HepG2 (cell line): ENCODE measurements around the gene HOXA9. TPM values are rescaled to one million over a fixed set of nuclear protein-coding genes. Genes with fewer than 3 reads are reported as not detected.

Source experiments
- ATAC-seq: fragments of 200-7000 bp; cut with Tn5 transposase; 3 replicates; pipeline ENCODE4 v1.9.1; 2020; ENCODE audit warnings: mild to moderate bottlenecking, moderate library complexity
- BruUV-seq: library from RNA; stranded (reverse); fragments of 400-500 nt; replicated peaks from 2 replicates; lab custom pipeline; 2021; lab: Mats Ljungman, UMichigan
- CTCF ChIA-PET: fragments of 300-600 bp; formaldehyde crosslinking; extraction: SDS; loops from one replicate; lab custom pipeline; 2021; ENCODE audit warnings: low total read pairs, inconsistent platforms, low intra/inter-chr PET ratio; lab: Yijun Ruan, JAX
- POLR2A ChIA-PET: fragments of 350-600 bp; sonication (Branson Sonifier 250); formaldehyde crosslinking; loops from one replicate; lab custom pipeline; 2020; ENCODE audit warnings: antibody characterized with exemption, inconsistent platforms; lab: Yijun Ruan, JAX
- DNase-seq: peaks from one replicate; pipeline ENCODE4 v3.0.0-alpha.2; 2015; ENCODE audit warnings: low spot score
- FAIRE-seq: peaks from 3 replicates; lab custom pipeline; 2011; peaks lifted over from hg19 to GRCh38; lab: Jason Lieb, UNC
- H2AFZ ChIP-seq: one replicate; pipeline ENCODE4 v1.6.1; 2011; ENCODE audit warnings: low read length, inconsistent platforms
- H3K27ac ChIP-seq: fragments of 300-600 bp; 3 replicates; pipeline ENCODE4 v1.8.0; 2011; ENCODE audit warnings: mixed run types, mild to moderate bottlenecking, mixed read lengths, low read length, inconsistent platforms; ENCODE audit not compliant: insufficient read depth; ENCODE audit errors: extremely low read length
- H3K27me3 ChIP-seq, 2 experiments: fragments of 200-600 bp in 1 of 2; 2 replicates in 1 of 2; 3 replicates in 1 of 2; pipeline versions ENCODE4 v1.6.0 to v1.8.0; 2011; ENCODE audit warnings: low read length in 2 of 2, mild to moderate bottlenecking in 2 of 2, moderate library complexity in 2 of 2, inconsistent platforms in 1 of 2; ENCODE audit not compliant: insufficient read depth in 2 of 2, control insufficient read depth in 1 of 2
- H3K36me3 ChIP-seq, 2 experiments: fragments of 200-600 bp in 1 of 2; replicated peaks in 1 of 2; 2 replicates in 1 of 2; 3 replicates in 1 of 2; pipeline versions ENCODE4 v1.5.1 to v1.8.0; 2011; ENCODE audit warnings: low read length in 2 of 2, inconsistent platforms in 1 of 2; ENCODE audit not compliant: insufficient read depth in 2 of 2, control insufficient read depth in 1 of 2
- H3K4me1 ChIP-seq: 2 replicates; pipeline ENCODE4 v1.5.1; 2012; ENCODE audit warnings: low read length, inconsistent platforms; ENCODE audit not compliant: insufficient read depth
- H3K4me2 ChIP-seq: 2 replicates; pipeline ENCODE4 v1.6.0; 2011; ENCODE audit warnings: low read depth, low read length, inconsistent platforms
- H3K4me3 ChIP-seq, 3 experiments: fragments of 200-600 bp in 1 of 3; sonication (generic), shearing (Covaris generic) in 1 of 3; replicated peaks in 1 of 3; 2 replicates each; pipeline ENCODE4 v1.5.1; 2011 to 2016; ENCODE audit warnings: low read length in 3 of 3, inconsistent platforms in 2 of 3, low read depth in 2 of 3, mild to moderate bottlenecking in 2 of 3, control low read depth in 1 of 3, mixed read lengths in 1 of 3; ENCODE audit not compliant: insufficient read depth in 1 of 3
- H3K79me2 ChIP-seq: one replicate; pipeline ENCODE4 v1.6.1; 2011; ENCODE audit warnings: low read length, inconsistent platforms; ENCODE audit not compliant: insufficient read depth
- H3K9ac ChIP-seq: 2 replicates; pipeline ENCODE4 v1.6.0; 2011; ENCODE audit warnings: mild to moderate bottlenecking, low read depth, low read length, inconsistent platforms; ENCODE audit not compliant: insufficient read depth
- H3K9me3 ChIP-seq: 2 replicates; pipeline ENCODE4 v1.5.1; 2012; ENCODE audit warnings: mild to moderate bottlenecking, low read length
- H4K20me1 ChIP-seq: 2 replicates; pipeline ENCODE4 v1.6.0; 2011; ENCODE audit warnings: inconsistent platforms, mild to moderate bottlenecking, low read length, moderate library complexity; ENCODE audit not compliant: insufficient read depth
- BCL6 ChIP-seq: IDR thresholded peaks from 2 replicates; pipeline ENCODE4 v1.6.1; 2016; ENCODE audit warnings: missing genetic modification reagents, missing compliant biosample characterization
- EZH2 ChIP-seq: conservative IDR thresholded peaks from 2 replicates; pipeline ENCODE4 v1.6.1; 2012; ENCODE audit warnings: mild to moderate bottlenecking, low read depth, low read length, moderate library complexity
- HNRNPL ChIP-seq: fragments of 200-400 bp; formaldehyde crosslinking; IDR thresholded peaks from 2 replicates; pipeline ENCODE4 v1.6.1; 2017; ENCODE audit warnings: mild to moderate bottlenecking, low read depth, low read length
- IKZF5 ChIP-seq: IDR thresholded peaks from 2 replicates; pipeline ENCODE4 v1.6.1; 2018; ENCODE audit warnings: missing genetic modification reagents, mild to moderate bottlenecking, missing compliant biosample characterization
- MED13 ChIP-seq: sonication (generic); formaldehyde crosslinking; IDR thresholded peaks from 2 replicates; pipeline ENCODE4 v1.5.0; 2020; ENCODE audit warnings: missing genetic modification reagents
- MTF2 ChIP-seq: sonication (generic); formaldehyde crosslinking; IDR thresholded peaks from 2 replicates; pipeline ENCODE4 v1.5.0; 2020; ENCODE audit warnings: missing genetic modification reagents, borderline replicate concordance
- NRL ChIP-seq: sonication (generic); formaldehyde crosslinking; IDR thresholded peaks from 2 replicates; pipeline ENCODE4 v1.5.0; 2020; ENCODE audit warnings: missing genetic modification reagents, mild to moderate bottlenecking, moderate library complexity, borderline replicate concordance
- PAX8 ChIP-seq: sonication (generic); formaldehyde crosslinking; IDR thresholded peaks from 2 replicates; pipeline ENCODE4 v1.8.0; 2022; ENCODE audit warnings: mild to moderate bottlenecking, missing genetic modification reagents, borderline replicate concordance
- PITX1 ChIP-seq: sonication (generic); formaldehyde crosslinking; IDR thresholded peaks from 2 replicates; pipeline ENCODE4 v1.5.1; 2020; ENCODE audit warnings: mild to moderate bottlenecking, missing genetic modification reagents
- PPARG ChIP-seq: conservative IDR thresholded peaks from 2 replicates; pipeline ENCODE4 v1.6.1; 2016; ENCODE audit warnings: missing biosample characterization, missing genetic modification reagents
- PRPF4 ChIP-seq: fragments of 200-400 bp; formaldehyde crosslinking; IDR thresholded peaks from 2 replicates; pipeline ENCODE4 v1.6.1; 2016; ENCODE audit warnings: low read length, low read depth; ENCODE audit not compliant: poor library complexity, severe bottlenecking
- RNF2 ChIP-seq: fragments of 450-650 bp; conservative IDR thresholded peaks from 2 replicates; pipeline ENCODE4 v1.6.1; 2016; ENCODE audit warnings: low read depth
- SOX5 ChIP-seq: IDR thresholded peaks from 2 replicates; pipeline ENCODE4 v1.6.1; 2016; ENCODE audit warnings: borderline replicate concordance
- SP2 ChIP-seq: sonication (generic); formaldehyde crosslinking; IDR thresholded peaks from 2 replicates; pipeline ENCODE4 v1.5.1; 2020; ENCODE audit warnings: mild to moderate bottlenecking, missing genetic modification reagents
- ZBTB26 ChIP-seq: IDR thresholded peaks from 2 replicates; pipeline ENCODE4 v1.6.1; 2016; ENCODE audit warnings: missing compliant biosample characterization, missing genetic modification reagents, borderline replicate concordance
- ZNF598 ChIP-seq: sonication (generic); formaldehyde crosslinking; IDR thresholded peaks from 2 replicates; pipeline ENCODE4 v1.5.1; 2020; ENCODE audit warnings: mild to moderate bottlenecking, missing genetic modification reagents, borderline replicate concordance
- ZNF777 ChIP-seq: sonication (generic); formaldehyde crosslinking; IDR thresholded peaks from 2 replicates; pipeline ENCODE4 v1.4.0; 2020; ENCODE audit warnings: missing genetic modification reagents
- ZNF800 ChIP-seq: sonication (generic); formaldehyde crosslinking; IDR thresholded peaks from 2 replicates; pipeline ENCODE4 v1.4.0; 2020; ENCODE audit warnings: missing genetic modification reagents
- WGBS: methylation state at CpG from one replicate; pipeline ENCODE4 v1.1.6; 2017; ENCODE audit warnings: low lambda C conversion rate; 5-methylcytosine and 5-hydroxymethylcytosine counted together
- in situ Hi-C: cut with HindIII; loops from 2 replicates; pipeline ENCODE4 v1.10.0; 2017; ENCODE audit warnings: low pct_unique_long_range_greater_than_20kb; ENCODE audit not compliant: extremely low pct_ligation_motif_present
- intact Hi-C: fragments of 100-400 bp; cut with micrococcal nuclease; formaldehyde crosslinking; loops from one replicate; pipeline ENCODE4 v1.10.0; 2022; ENCODE audit not compliant: unreplicated experiment
- polyA plus RNA-seq, 8 experiments: library from polyadenylated mRNA; depleted of rRNA in 3 of 8; stranded (reverse) in 7 of 8; unstranded in 1 of 8; fragments of >200 nt; fragmentation: Illumina TruSeq in 4 of 8; extraction: Trizol in 4 of 8; gene quantifications; 2 replicates each; pipeline versions ENCODE4 v1.2.1 to v1.2.3, GENCODE V29; 2011 to 2016; ENCODE audit warnings: low read depth in 4 of 8, missing spikeins in 1 of 8, mixed read lengths in 1 of 8; ENCODE audit not compliant: insufficient read depth in 1 of 8
- total RNA-seq, 5 experiments: library from RNA; depleted of rRNA; stranded (reverse); fragments of >200 nt; fragmentation: Illumina TruSeq; extraction: Trizol; gene quantifications; 2 replicates each; pipeline ENCODE4 v1.2.3, GENCODE V29; 2016; ENCODE audit warnings: low read depth in 1 of 5

HOXA9 gene
- total and polyA plus RNA-seq, 2 of the 13 experiments (the other 11 are each of a cell fraction or from before 2014, with no cell fraction given) = not detected

- Histone ChIP-seq H4K20me1 (peaks cover 3% of the 10 kb centered on the region; the same call in 1 of the 2 replicates), H3K9ac (no peak overlapping the region), H3K36me3 (no peaks in the 10 kb centered on the region), H2AFZ (no peak overlapping the region), H3K79me2 (no peaks in the 10 kb centered on the region), H3K4me2 (peak overlapping the region; percentile 80), H3K4me3 (peak overlapping the region; percentile 46 to 69 (median 49); a peak in 4 of 6 replicates), H3K27ac (no peak overlapping the region), H3K27me3 (peaks cover 13 to 66% of the 10 kb centered on the region in 2 experiments), H3K4me1 (peaks cover 35% of the 10 kb centered on the region), H3K9me3 (no peaks in the 10 kb centered on the region)
- FAIRE-seq (no peak), DNase-seq (no peak), ATAC-seq (peak; percentile 30)
- CTCF ChIA-PET = no interaction called here
- 12% methylated on average over 10 of the region's 93 CpGs for WGBS
- BruUV-seq = no TSS peak
- in situ Hi-C loops = no loop called here
- POLR2A ChIA-PET = no interaction called here
- intact Hi-C loops = loop anchor here (5.0 to 10.0 kb wide), 2 partner anchors 406 to 573 kb away; no protein-coding TSS in a partner anchor
- TF ChIP-seq ZBTB26 = no peak
- TF ChIP-seq PITX1 = no peak
- peak; percentile 88 for TF ChIP-seq ZNF800 (CRISPR knock-in tag)
- peak; percentile 73; the same call in 1 of the 2 replicates for TF ChIP-seq MTF2 (CRISPR knock-in tag)
- no peak for TF ChIP-seq IKZF5 (CRISPR knock-in tag)
- TF ChIP-seq PAX8 (CRISPR knock-in tag) = no peak
- 0 out of 2 replicates have a peak, but pooled peaks have one; percentile 23 for TF ChIP-seq MED13 (CRISPR knock-in tag)
- no peak for TF ChIP-seq PRPF4
- TF ChIP-seq SOX5 = no peak
- 0 out of 2 replicates have a peak, but pooled peaks have one; percentile 38 for TF ChIP-seq RNF2
- 0 out of 2 replicates have a peak, but pooled peaks have one; percentile 41 for TF ChIP-seq NRL (CRISPR knock-in tag)
- no peak for TF ChIP-seq PPARG
- TF ChIP-seq ZNF777 (CRISPR knock-in tag) = peak; percentile 92
- TF ChIP-seq SP2 (CRISPR knock-in tag) = no peak
- 0 out of 2 replicates have a peak, but pooled peaks have one; percentile 29 for TF ChIP-seq ZNF598
- TF ChIP-seq EZH2 = peak; percentile 92
- 0 out of 2 replicates have a peak, but pooled peaks have one; percentile 20 for TF ChIP-seq HNRNPL
- 0 out of 2 replicates have a peak, but pooled peaks have one; percentile 13 for TF ChIP-seq BCL6 (CRISPR knock-in tag)
These were observed 33.8 kb upstream of the HOXA9 start for GRCh38 chr7:27198871-27199801.
